T47D (cell line): Measurements from ENCODE around the gene SUMO4.
"Not testable (repeated sequence)": the region's sequence is repeated elsewhere in the genome, so short reads cannot be mapped to it uniquely, and the experiment has no call there.

Experiments
- DNase-seq, 2 experiments: peaks; one replicate each; pipeline versions ENCODE4 v3.0.0 to v3.0.0-alpha.2; 2011 to 2012; ENCODE audit warnings: low read depth in 1 of 2, low spot score in 1 of 2
- JUND ChIP-seq: IDR thresholded peaks from 2 replicates; pipeline ENCODE4 v1.6.1; 2012; ENCODE audit warnings: low read depth
- in situ Hi-C: cut with HindIII; loops from 2 replicates; pipeline ENCODE4 v1.10.0; 2016; ENCODE audit warnings: low sequenced_read_pairs, low pct_unique_long_range_greater_than_20kb

Gene SUMO4

DNA sequence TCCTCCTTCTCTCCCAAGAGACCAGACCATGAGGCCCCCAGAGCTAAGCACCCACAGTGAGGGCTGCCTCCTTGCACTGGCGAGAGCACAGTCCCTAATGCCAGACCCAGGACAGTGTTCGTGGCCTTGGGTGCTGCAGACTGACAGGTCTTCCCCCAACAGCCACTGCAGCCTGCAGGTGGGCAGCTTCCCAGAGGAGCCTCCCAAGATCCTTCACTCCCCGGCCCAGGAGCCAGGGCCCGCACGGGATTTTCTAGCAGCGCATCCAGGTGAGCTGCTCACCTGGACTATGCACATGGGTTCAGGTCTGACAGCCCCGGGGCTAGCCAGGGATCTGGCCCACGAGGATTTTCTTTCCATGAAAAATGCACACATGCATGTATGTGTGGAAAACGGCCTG lies 41.7 kb downstream of the SUMO4 start:
- in situ Hi-C loops = no loop called here
- no peak for DNase-seq
- no peak for TF ChIP-seq JUND

- in situ Hi-C loops = no loop called here
These were observed 43.5 kb downstream of the SUMO4 start for GRCh38 chr6:149443411-149444181.

DNA sequence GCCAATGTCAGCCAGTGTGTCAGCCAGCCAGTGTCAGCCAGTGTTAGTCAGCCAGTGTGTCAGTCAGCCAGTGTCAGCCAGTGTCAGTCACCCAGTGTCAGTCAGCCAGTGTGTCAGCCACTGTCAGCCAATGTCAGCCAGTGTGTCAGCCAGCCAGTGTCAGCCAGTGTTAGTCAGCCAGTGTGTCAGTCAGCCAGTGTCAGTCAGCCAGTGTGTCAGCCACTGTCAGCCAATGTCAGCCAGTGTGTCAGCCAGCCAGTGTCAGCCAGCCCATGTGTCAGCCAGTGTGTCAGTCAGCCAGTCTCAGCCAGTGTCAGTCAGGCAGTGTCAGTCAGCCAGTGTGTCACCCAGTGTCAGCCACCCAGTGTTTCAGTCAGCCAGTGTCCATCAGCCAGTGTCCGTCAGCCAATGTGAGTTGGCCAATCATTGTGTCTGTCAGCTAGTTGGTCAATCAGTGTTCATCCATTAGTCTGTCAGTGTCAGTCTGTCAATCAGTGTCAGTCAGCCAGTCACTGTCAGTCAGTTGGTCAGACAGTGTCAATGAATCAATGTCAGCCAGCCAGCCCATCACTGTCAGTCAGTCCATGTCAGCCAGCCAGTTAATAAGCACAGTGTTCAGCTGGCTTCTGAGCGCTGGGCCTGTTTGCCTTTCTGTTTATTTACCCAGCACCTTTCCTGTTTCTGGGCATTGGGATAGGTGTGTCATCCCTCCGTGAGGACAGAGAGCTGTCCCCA lies 44.5 kb downstream of the SUMO4 start:
- in situ Hi-C loops, DNase-seq: not testable (repeated sequence)

More at GRCh38 chr6:149443411-149444181, 43.5 kb downstream of the SUMO4 start:
- TF ChIP-seq JUND = no peak
- DNase-seq = no peak

DNA sequence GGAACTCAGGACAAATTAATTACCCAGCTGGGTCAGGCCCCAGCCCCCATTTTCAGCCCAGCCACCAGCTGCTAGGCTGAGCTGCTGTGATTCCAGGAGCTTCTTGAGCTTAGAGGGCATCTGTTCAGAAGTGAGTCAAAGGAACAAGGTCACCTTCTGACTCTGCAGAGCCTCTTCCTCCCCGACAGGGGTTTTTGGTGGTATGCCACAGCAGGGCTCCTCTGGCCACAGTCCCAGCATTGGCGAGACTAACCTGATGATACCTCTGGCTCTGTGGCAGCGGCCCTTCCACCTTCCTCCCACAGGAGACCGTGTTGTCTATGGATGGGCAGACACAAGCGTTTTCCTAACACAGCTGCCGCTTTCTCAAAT lies 45.0 kb downstream of the SUMO4 start:
- DNase-seq = no peak
- no peak for TF ChIP-seq JUND
- in situ Hi-C loops = no loop called here

- DNase-seq = no peak
- in situ Hi-C loops = no loop called here
- TF ChIP-seq JUND = no peak
These were observed 45.5 kb downstream of the SUMO4 start for GRCh38 chr6:149445573-149445972.

GRCh38 chr6:149446791-149447376 lies 46.8 kb downstream of the SUMO4 start:
- in situ Hi-C loops = no loop called here
- no peak for TF ChIP-seq JUND
- no peak for DNase-seq

DNA sequence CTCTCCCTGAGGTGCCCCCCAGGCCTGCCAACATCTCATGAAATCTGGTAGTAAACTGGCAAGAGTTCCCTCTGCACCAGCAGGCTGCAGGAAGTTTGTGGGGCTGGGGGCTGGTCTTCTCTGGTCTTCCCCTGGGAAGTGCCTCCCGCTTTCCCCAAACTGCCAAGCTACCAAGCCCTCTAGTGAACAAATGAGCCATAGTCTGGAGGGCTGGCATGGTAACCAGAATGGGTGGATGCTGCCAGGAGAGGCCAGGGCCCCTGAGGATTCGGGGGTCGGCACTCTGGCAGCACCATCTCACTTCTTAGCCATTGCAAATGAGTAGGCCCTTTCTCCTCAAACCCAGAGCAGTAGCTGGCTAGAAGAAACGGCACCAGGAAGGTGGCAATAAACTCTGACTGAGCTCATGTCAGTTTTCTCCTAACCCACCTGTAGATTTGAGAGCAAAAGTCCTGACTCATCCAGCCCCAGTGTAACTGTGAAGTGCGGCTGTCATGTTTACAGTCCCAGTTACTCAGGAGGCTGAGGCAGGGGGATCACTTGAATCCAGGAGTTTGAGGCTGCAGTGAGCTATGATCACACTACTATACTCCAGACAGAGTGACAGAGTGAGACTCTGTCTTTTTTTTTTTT lies 48.9 kb downstream of the SUMO4 start:
- no peak for TF ChIP-seq JUND
- in situ Hi-C loops = no loop called here
- DNase-seq = no peak

DNA sequence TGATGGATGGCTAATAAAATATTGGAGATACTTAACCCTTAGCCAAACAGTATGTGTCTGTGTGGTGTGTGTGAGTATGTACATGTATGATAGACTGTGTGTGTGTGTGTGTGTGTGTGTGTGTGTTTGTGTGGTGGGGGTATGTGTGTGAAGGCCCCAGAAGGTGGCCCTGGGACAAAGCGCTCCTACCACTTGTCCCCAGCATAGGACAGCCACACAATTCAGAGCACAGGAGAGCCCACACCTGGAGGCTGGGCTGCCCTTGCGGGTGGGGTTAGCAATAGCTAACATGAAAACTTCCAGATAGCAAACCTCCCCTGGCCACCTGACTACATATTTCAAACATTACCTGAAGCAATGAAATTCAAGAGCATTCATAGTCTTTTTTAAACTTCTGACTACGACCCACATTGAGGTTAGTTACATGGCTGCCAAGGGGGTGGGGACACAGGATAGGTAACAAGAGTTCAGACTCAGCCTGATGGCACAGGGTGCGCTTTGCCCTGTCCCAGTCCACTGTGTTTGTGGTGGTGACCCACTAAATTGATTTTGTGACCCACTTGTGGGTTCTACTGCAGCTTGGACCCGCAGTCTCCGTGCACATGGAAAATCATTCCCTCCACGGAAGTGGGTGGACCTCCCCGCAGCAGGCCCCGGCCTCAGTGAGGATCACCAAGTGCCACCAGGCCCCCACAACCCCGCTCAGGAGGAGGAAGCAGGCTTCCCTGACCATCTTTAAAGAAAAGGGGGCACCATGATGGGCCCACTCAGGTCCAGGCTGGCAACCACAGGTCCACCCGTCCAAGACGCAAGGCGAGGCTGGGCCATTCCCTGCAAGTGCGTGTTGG lies 50.0 kb downstream of the SUMO4 start:
- DNase-seq = no peak
- in situ Hi-C loops = no loop called here
- TF ChIP-seq JUND = no peak
